HG02571 (cell line): ENCODE measurements around the gene SFRP2.

ENCODE experiments used
- ATAC-seq: cut with Tn5 transposase; IDR thresholded peaks from one replicate; pipeline ENCODE4 v1.9.1; 2021; ENCODE audit warnings: mild to moderate bottlenecking, moderate library complexity; ENCODE audit not compliant: unreplicated experiment

SFRP2 gene

GRCh38 chr4:153798420-153798819 is 9.5 kb upstream of the SFRP2 start:
- no peak for ATAC-seq

GRCh38 chr4:153794006-153794405 is 5.1 kb upstream of the SFRP2 start:
- no peak for ATAC-seq

GRCh38 chr4:153792618-153793247 is 3.9 kb upstream of the SFRP2 start:
- no peak for ATAC-seq

GRCh38 chr4:153791746-153792617 is 3.1 kb upstream of the SFRP2 start:
- no peak for ATAC-seq

GRCh38 chr4:153790962-153791551 is 2.2 kb upstream of the SFRP2 start:
- no peak for ATAC-seq

- ATAC-seq, result no peak
Observed at GRCh38 chr4:153790500-153790865, 1.6 kb upstream of the SFRP2 start.

- no peak for ATAC-seq
Observed at GRCh38 chr4:153789741-153790499, 1.0 kb upstream of the SFRP2 start.

GRCh38 chr4:153788051-153788412 is 851 bp downstream of the SFRP2 start:
- no peak for ATAC-seq

GRCh38 chr4:153787575-153787974 is 1.3 kb downstream of the SFRP2 start:
- no peak for ATAC-seq

GRCh38 chr4:153787061-153787560 is 1.8 kb downstream of the SFRP2 start:
- ATAC-seq, result no peak

GRCh38 chr4:153785910-153786721 is 2.8 kb downstream of the SFRP2 start:
- ATAC-seq, result no peak

GRCh38 chr4:153784166-153784699 is 4.7 kb downstream of the SFRP2 start:
- no peak for ATAC-seq

GRCh38 chr4:153782581-153782980 is 6.3 kb downstream of the SFRP2 start:
- no peak for ATAC-seq

- ATAC-seq, result no peak
Observed at GRCh38 chr4:153781717-153782416, 7.0 kb downstream of the SFRP2 start.

GRCh38 chr4:153781280-153781679 is 7.6 kb downstream of the SFRP2 start:
- no peak for ATAC-seq

GRCh38 chr4:153780876-153781275 is 8.0 kb downstream of the SFRP2 start:
- ATAC-seq, result no peak

- no peak for ATAC-seq
Observed at GRCh38 chr4:153780221-153780620, 8.7 kb downstream of the SFRP2 start.

- ATAC-seq, result no peak
Observed at GRCh38 chr4:153778383-153778782, 10.5 kb downstream of the SFRP2 start.

GRCh38 chr4:153777421-153777820 is 11.5 kb downstream of the SFRP2 start:
- no peak for ATAC-seq
